Epithelial cell of esophagus (primary cell): ENCODE data around the gene GAPT.

ENCODE experiments used
- DNase-seq: peaks from one replicate; pipeline ENCODE4 v3.0.0; 2010; ENCODE audit warnings: low read depth
- H3K4me3 ChIP-seq: 2 replicates; pipeline ENCODE4 v1.5.1; 2011; ENCODE audit warnings: mild to moderate bottlenecking, low read length, control low read depth
- TF ChIP-seq, protein P1 (sequence below): IDR thresholded peaks from 2 replicates; pipeline ENCODE4 v1.5.1; 2011; ENCODE audit warnings: low read depth, mild to moderate bottlenecking, low read length, control low read depth, inconsistent platforms; ENCODE audit not compliant: insufficient read depth; ENCODE audit errors: missing control alignments

GAPT gene

DNA sequence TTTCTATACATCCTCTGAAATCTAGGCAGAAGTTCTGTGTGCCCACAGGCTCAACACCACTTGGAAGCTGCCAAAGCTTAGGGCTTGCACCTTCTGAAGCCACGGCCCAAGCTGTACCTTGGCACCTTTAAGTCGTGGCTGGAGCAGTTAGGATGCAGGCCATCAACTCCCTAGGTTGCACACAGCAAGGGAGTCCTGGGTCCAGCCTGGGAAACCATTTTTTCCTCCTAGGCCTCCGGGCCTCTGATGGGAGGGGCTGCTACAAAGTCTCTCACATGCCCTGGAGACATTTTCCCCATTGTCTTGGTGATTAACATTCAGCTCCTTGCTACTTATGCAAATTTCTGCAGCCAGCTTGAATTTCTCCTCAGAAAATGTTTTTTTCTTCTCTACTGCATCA is 15.8 kb upstream of the GAPT start:
- DNase-seq = no peak
- H3K4me3 ChIP-seq = no peak overlapping the region
- TF ChIP-seq, protein P1, sequence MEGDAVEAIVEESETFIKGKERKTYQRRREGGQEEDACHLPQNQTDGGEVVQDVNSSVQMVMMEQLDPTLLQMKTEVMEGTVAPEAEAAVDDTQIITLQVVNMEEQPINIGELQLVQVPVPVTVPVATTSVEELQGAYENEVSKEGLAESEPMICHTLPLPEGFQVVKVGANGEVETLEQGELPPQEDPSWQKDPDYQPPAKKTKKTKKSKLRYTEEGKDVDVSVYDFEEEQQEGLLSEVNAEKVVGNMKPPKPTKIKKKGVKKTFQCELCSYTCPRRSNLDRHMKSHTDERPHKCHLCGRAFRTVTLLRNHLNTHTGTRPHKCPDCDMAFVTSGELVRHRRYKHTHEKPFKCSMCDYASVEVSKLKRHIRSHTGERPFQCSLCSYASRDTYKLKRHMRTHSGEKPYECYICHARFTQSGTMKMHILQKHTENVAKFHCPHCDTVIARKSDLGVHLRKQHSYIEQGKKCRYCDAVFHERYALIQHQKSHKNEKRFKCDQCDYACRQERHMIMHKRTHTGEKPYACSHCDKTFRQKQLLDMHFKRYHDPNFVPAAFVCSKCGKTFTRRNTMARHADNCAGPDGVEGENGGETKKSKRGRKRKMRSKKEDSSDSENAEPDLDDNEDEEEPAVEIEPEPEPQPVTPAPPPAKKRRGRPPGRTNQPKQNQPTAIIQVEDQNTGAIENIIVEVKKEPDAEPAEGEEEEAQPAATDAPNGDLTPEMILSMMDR = no peak

DNA sequence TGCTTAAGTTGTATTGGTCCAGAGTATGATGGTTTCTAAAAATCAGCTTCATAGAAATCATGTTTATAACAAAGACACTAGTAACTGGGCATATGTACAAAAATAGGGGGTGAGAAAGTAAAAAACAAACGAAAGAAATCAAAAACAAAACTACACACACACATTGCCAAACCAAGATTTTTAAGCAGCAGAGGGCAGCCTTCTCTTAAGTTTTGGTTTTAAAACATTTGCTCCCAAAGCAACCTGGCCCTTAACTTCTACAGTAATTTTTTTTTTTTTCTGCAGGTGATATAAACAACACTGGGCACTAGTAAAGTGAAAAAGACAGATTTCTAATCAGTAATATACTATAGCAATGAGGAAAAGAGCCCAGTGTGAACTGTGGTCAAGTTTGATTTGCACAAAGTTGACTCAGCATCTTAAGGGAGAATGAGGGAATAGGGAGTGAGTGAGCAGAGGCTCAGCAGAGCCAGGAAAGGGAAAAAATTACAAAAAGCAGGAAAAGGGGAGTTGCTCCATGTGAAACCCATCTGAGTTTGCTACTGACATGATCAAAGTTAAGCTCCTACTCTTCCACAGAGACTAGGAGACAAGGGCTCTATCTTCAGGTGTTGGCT is 13.4 kb upstream of the GAPT start:
- TF ChIP-seq, protein P1 = no peak
- DNase-seq = no peak
- no peak overlapping the region for H3K4me3 ChIP-seq

DNA sequence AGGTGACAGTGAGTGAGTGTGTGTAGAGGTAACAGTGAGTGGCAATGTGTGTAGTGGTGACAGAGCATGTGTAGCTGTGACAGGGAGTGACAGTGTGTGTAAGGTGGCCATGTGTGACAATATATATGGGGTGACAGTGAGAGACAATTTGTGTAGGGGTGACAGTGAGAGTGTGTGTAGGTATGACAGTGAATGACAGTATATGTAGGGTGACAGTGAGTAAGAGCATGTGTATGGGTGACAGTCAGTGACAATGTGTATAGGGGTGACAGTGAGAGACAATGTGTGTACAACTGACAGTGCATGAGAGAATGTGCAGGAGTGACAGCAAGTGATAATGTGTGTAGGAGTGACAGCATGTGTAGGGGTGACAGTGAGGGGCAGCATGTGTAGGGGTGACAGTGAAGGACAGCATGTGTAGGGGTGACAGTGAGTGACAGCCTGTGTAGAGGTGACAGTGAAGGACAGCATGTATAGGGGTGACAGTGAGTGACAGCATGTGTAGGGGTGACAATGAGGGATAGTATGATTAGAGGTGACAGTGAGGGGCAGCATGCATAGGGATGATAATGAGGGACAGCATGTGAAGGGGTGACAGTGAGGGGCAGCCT is 10.1 kb upstream of the GAPT start:
- H3K4me3 ChIP-seq = no peak overlapping the region
- TF ChIP-seq, protein P1 = no peak
- DNase-seq = no peak

DNA sequence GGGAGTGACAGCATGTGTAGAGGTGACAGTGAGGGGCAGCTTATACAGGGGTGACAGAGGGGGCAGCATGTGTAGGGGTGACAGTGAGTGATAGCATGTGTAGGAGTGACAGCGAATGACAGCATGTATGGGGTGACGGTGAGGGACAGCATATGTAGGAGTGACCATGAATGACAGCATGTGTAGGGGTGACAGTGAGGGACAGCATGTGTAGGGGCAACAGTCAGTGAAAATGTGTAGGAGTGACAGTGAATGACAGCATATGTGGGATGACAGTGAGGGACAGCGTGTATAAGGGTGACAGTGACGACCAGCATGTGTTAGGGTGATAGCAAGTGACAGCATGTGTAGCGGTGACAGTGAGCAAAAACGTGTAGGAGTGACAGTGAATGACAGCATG is 9.4 kb upstream of the GAPT start:
- no peak for DNase-seq
- TF ChIP-seq, protein P1 = no peak
- no peak overlapping the region for H3K4me3 ChIP-seq

DNA sequence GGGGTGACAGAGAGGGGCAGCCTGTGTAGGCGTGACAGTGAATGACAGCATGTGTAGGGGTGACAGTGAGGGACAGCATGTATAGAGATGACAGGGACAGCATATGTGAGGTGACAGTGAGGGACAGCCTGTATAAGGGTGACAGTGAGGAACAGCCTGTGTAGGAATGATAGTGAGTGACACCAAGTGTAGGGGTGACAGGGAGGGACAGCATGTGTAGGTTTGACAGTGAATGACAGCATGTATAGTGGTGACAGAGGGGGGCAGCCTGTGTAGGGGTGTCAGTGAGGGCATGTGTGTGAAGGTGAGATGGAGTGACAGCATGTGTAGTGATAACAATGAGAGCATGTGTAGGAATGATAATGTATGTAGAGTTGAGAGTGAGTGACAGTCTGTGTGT is 8.7 kb upstream of the GAPT start:
- no peak for DNase-seq
- TF ChIP-seq, protein P1 = no peak
- no peak overlapping the region for H3K4me3 ChIP-seq

DNA sequence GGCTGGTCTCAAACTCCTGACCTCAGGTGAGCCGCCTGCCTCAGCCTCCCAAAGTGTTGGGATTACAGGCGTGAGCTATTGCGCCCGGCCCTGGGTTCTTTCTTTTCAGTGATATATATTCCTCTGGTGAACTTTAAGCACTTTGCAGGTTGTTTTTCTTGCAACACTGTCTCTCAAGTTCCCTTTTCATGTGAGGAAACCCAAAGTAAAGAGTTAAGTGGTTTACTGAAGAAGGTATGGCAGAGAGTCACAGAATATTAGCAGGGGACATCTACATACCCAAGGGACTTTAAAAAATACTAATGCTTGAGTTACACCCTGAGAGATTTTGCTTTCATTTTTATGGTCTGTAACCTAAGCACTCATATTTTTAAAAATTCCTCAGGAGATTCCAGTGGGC is 6.7 kb upstream of the GAPT start:
- no peak for DNase-seq
- no peak overlapping the region for H3K4me3 ChIP-seq
- TF ChIP-seq, protein P1 = no peak

DNA sequence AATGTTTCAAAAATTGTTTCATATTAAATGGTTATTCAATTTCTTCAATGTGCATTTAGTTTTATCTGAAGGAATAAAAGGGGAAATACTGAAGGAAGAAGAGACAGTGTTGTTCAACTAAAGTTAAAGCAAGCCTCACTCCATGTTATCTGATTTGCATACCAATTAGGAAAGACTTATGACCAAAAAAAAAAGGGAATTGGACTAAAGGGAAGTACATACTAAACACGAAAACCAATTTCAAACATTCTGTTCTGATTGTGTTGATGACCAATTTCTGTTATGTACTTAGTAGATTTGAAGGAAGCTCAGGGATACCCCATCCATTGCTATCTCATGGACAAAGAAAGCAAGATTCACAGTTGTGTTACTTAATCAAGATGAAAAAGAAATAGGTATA is 4.9 kb upstream of the GAPT start:
- TF ChIP-seq, protein P1 = no peak
- H3K4me3 ChIP-seq = no peak overlapping the region
- DNase-seq = no peak
